ENCODE data around the gene ATF7IP.

The ATF7IP gene

GRCh38 chr12:14356147-14356546, 9.3 kb upstream of the ATF7IP start:
- Mint-ChIP-seq H3K36me3 (ENCODE audit: low read depth) (peaks cover 7% of the 10 kb centered on the region), H3K27ac (no peak overlapping the region), H3K4me3 (no peak overlapping the region), H3K9me3 (peaks cover 15% of the 10 kb centered on the region), H3K27me3 (no peaks in the 10 kb centered on the region), H3K4me1 (ENCODE audit: low read depth) (no peaks in the 10 kb centered on the region)

GRCh38 chr12:14357486-14357885, 8.0 kb upstream of the ATF7IP start:
- Mint-ChIP-seq H3K4me3 (no peak overlapping the region), H3K27ac (no peak overlapping the region), H3K4me1 (ENCODE audit: low read depth) (peaks cover 5% of the 10 kb centered on the region), H3K36me3 (ENCODE audit: low read depth) (peaks cover 11% of the 10 kb centered on the region), H3K9me3 (peaks cover 10% of the 10 kb centered on the region), H3K27me3 (no peaks in the 10 kb centered on the region)

GRCh38 chr12:14362352-14362751, 3.1 kb upstream of the ATF7IP start:
- Mint-ChIP-seq H3K36me3 (ENCODE audit: low read depth) (peaks cover 16% of the 10 kb centered on the region), H3K4me3 (no peak overlapping the region), H3K27me3 (no peaks in the 10 kb centered on the region), H3K9me3 (peaks cover 4% of the 10 kb centered on the region), H3K27ac (peak overlapping the region; percentile 66), H3K4me1 (ENCODE audit: low read depth) (peaks cover 38% of the 10 kb centered on the region)

GRCh38 chr12:14364583-14365271, 755 bp upstream of the ATF7IP start:
- Mint-ChIP-seq H3K4me3 (peak overlapping the region; percentile 84), H3K27ac (peak overlapping the region; percentile 97), H3K4me1 (ENCODE audit: low read depth) (peaks cover 58% of the 10 kb centered on the region), H3K9me3 (peaks cover 4% of the 10 kb centered on the region), H3K36me3 (ENCODE audit: low read depth) (peaks cover 21% of the 10 kb centered on the region), H3K27me3 (no peaks in the 10 kb centered on the region)

- peak overlapping the region; percentile 84 for H3K4me3 Mint-ChIP-seq
- H3K9me3 Mint-ChIP-seq = peaks cover 4% of the 10 kb centered on the region
- peaks cover 32% of the 10 kb centered on the region for H3K36me3 Mint-ChIP-seq (ENCODE audit: low read depth)
- peak overlapping the region; percentile 97 for H3K27ac Mint-ChIP-seq
- peaks cover 71% of the 10 kb centered on the region for H3K4me1 Mint-ChIP-seq (ENCODE audit: low read depth)
- H3K27me3 Mint-ChIP-seq = no peaks in the 10 kb centered on the region
These were observed 942 bp downstream of the ATF7IP start for GRCh38 chr12:14366209-14367039.

GRCh38 chr12:14367040-14367661, 1.7 kb downstream of the ATF7IP start:
- Mint-ChIP-seq H3K27ac (peak overlapping the region; percentile 97), H3K9me3 (peaks cover 4% of the 10 kb centered on the region), H3K4me1 (ENCODE audit: low read depth) (peaks cover 77% of the 10 kb centered on the region), H3K36me3 (ENCODE audit: low read depth) (peaks cover 34% of the 10 kb centered on the region), H3K4me3 (peak overlapping the region; percentile 84), H3K27me3 (no peaks in the 10 kb centered on the region)

- H3K4me1 Mint-ChIP-seq (ENCODE audit: low read depth) = peaks cover 86% of the 10 kb centered on the region
These were observed 3.8 kb downstream of the ATF7IP start for GRCh38 chr12:14369311-14369710.

GRCh38 chr12:14373217-14373616, 7.7 kb downstream of the ATF7IP start:
- Mint-ChIP-seq H3K4me3 (peak overlapping the region; percentile 68), H3K27ac (peak overlapping the region; percentile 96), H3K27me3 (no peaks in the 10 kb centered on the region), H3K4me1 (ENCODE audit: low read depth) (peaks cover 69% of the 10 kb centered on the region), H3K9me3 (peaks cover 4% of the 10 kb centered on the region), H3K36me3 (ENCODE audit: low read depth) (peaks cover 48% of the 10 kb centered on the region)

More at GRCh38 chr12:14369311-14369710, 3.8 kb downstream of the ATF7IP start:
- Mint-ChIP-seq H3K27ac (peak overlapping the region; percentile 85), H3K36me3 (ENCODE audit: low read depth) (peaks cover 38% of the 10 kb centered on the region), H3K4me3 (peak overlapping the region; percentile 65), H3K27me3 (no peaks in the 10 kb centered on the region), H3K9me3 (peaks cover 7% of the 10 kb centered on the region)

GRCh38 chr12:14379508-14379907, 14.0 kb downstream of the ATF7IP start:
- peaks cover 68% of the 10 kb centered on the region for H3K36me3 Mint-ChIP-seq (ENCODE audit: low read depth)
- peaks cover 41% of the 10 kb centered on the region for H3K4me1 Mint-ChIP-seq (ENCODE audit: low read depth)
- no peaks in the 10 kb centered on the region for H3K27me3 Mint-ChIP-seq
- peaks cover 13% of the 10 kb centered on the region for H3K9me3 Mint-ChIP-seq
- H3K4me3 Mint-ChIP-seq = no peak overlapping the region
- H3K27ac Mint-ChIP-seq = no peak overlapping the region

GRCh38 chr12:14384783-14385638, 19.5 kb downstream of the ATF7IP start:
- H3K27ac Mint-ChIP-seq = peak overlapping the region; percentile 85
- no peaks in the 10 kb centered on the region for H3K27me3 Mint-ChIP-seq
- peak overlapping the region; percentile 80 for H3K4me3 Mint-ChIP-seq
- peaks cover 3% of the 10 kb centered on the region for H3K9me3 Mint-ChIP-seq
- H3K4me1 Mint-ChIP-seq (ENCODE audit: low read depth) = peaks cover 66% of the 10 kb centered on the region
- H3K36me3 Mint-ChIP-seq (ENCODE audit: low read depth) = peaks cover 49% of the 10 kb centered on the region

GRCh38 chr12:14387219-14387871, 21.9 kb downstream of the ATF7IP start:
- Mint-ChIP-seq H3K4me3 (peak overlapping the region; percentile 80), H3K27ac (peak overlapping the region; percentile 90), H3K9me3 (no peaks in the 10 kb centered on the region), H3K36me3 (ENCODE audit: low read depth) (peaks cover 45% of the 10 kb centered on the region), H3K4me1 (ENCODE audit: low read depth) (peaks cover 85% of the 10 kb centered on the region), H3K27me3 (no peaks in the 10 kb centered on the region)

- Mint-ChIP-seq H3K4me3 (peak overlapping the region; percentile 70), H3K27me3 (no peaks in the 10 kb centered on the region), H3K27ac (peak overlapping the region; percentile 92), H3K36me3 (ENCODE audit: low read depth) (peaks cover 49% of the 10 kb centered on the region), H3K9me3 (no peaks in the 10 kb centered on the region), H3K4me1 (ENCODE audit: low read depth) (peaks cover 87% of the 10 kb centered on the region)
These were observed 25.0 kb downstream of the ATF7IP start for GRCh38 chr12:14390449-14390848.

- Mint-ChIP-seq H3K9me3 (no peaks in the 10 kb centered on the region), H3K27ac (peak overlapping the region; percentile 92), H3K36me3 (ENCODE audit: low read depth) (peaks cover 49% of the 10 kb centered on the region), H3K27me3 (no peaks in the 10 kb centered on the region), H3K4me1 (ENCODE audit: low read depth) (peaks cover 90% of the 10 kb centered on the region), H3K4me3 (peak overlapping the region; percentile 70)
These were observed 25.5 kb downstream of the ATF7IP start for GRCh38 chr12:14390870-14391530.
